Small intestine (tissue), 7 donors: ENCODE results near the gene ADAMTS2. TPM values are rescaled to one million over a fixed set of nuclear protein-coding genes. Genes with fewer than 3 reads are reported as not detected.

Source experiments
- DNase-seq, 2 donors: peaks; one replicate each; pipeline versions ENCODE4 v3.0.0 to v3.0.0-alpha.2; 2013
- FAIRE-seq: peaks from 2 replicates; lab custom pipeline; 2012; peaks lifted over from hg19 to GRCh38; lab: Jason Lieb, UNC
- H3K27ac ChIP-seq, 3 donors: one replicate each; pipeline ENCODE4 v1.5.1; 2013; ENCODE audit warnings: low read length in 2 of 3, mild to moderate bottlenecking in 2 of 3, control low read depth in 1 of 3, inconsistent platforms in 1 of 3, low read depth in 1 of 3, moderate library complexity in 1 of 3
- H3K27me3 ChIP-seq, 3 donors: one replicate each; pipeline ENCODE4 v1.6.1; 2013; ENCODE audit warnings: low read length in 3 of 3, inconsistent platforms in 1 of 3; ENCODE audit not compliant: control insufficient read depth in 3 of 3, insufficient read depth in 3 of 3
- H3K36me3 ChIP-seq, 3 donors: one replicate each; pipeline ENCODE4 v1.6.1; 2013; ENCODE audit warnings: low read length in 3 of 3, inconsistent platforms in 1 of 3, low read depth in 1 of 3, mild to moderate bottlenecking in 1 of 3, moderate library complexity in 1 of 3; ENCODE audit not compliant: control insufficient read depth in 3 of 3, insufficient read depth in 2 of 3
- H3K4me1 ChIP-seq, 3 donors: one replicate each; pipeline ENCODE4 v1.6.1; 2013; ENCODE audit warnings: low read length in 2 of 3, inconsistent platforms in 1 of 3, low read depth in 1 of 3, mild to moderate bottlenecking in 1 of 3, moderate library complexity in 1 of 3; ENCODE audit not compliant: control insufficient read depth in 3 of 3, insufficient read depth in 2 of 3
- H3K4me3 ChIP-seq, 3 donors: one replicate each; pipeline ENCODE4 v1.5.1; 2013; ENCODE audit warnings: low read length in 3 of 3, control low read depth in 1 of 3, inconsistent platforms in 1 of 3, low read depth in 1 of 3, mild to moderate bottlenecking in 1 of 3, moderate library complexity in 1 of 3
- H3K9me3 ChIP-seq, 2 donors: one replicate each; pipeline ENCODE4 v1.6.1; 2013; ENCODE audit warnings: low read depth in 1 of 2, low read length in 1 of 2; ENCODE audit not compliant: control insufficient read depth in 2 of 2, insufficient read depth in 1 of 2
- WGBS, 3 donors: extraction: QIAGEN DNeasy Blood & Tissue Kit; methylation state at CpG; one replicate each; pipeline ENCODE4 v1.1.7; 2013; 5-methylcytosine and 5-hydroxymethylcytosine counted together
- polyA plus RNA-seq, 4 donors: library from polyadenylated mRNA; stranded (reverse) in 3 of 4; unstranded in 1 of 4; fragments of 200-250 nt in 3 of 4; fragments of 120-200 nt in 1 of 4; gene quantifications; one replicate each; pipeline versions ENCODE4 v1.2.1 to v1.2.3, GENCODE V29; 2013
- donor health status: healthy with polysubstance abuse.
- donor health status: control.
- donor health status: control.
- donor health status: Bipolar disorder and iron deficiency.
- donor health status: healthy.

ADAMTS2 gene
- polyA plus RNA-seq, 4 donors = 0.22 to 6.3 (median 2.4) TPM

- Histone ChIP-seq H3K36me3 (no peaks in the 10 kb centered on the region), H3K27ac (no peak overlapping the region), H3K4me3 (no peak overlapping the region), H3K9me3 (no peaks in the 10 kb centered on the region), H3K4me1 (no peaks in the 10 kb centered on the region), H3K27me3 (no peaks in the 10 kb centered on the region)
- FAIRE-seq = no peak
- WGBS, 3 donors = 83 to 87% (median 83%) methylated on average over 22 of the region's 22 CpGs
- DNase-seq = no peak
These were observed 152.3 kb downstream of the ADAMTS2 start for GRCh38 chr5:179192891-179193470.

GRCh38 chr5:179192185-179192890 is 152.9 kb downstream of the ADAMTS2 start:
- Histone ChIP-seq H3K4me1 (no peaks in the 10 kb centered on the region), H3K36me3 (no peaks in the 10 kb centered on the region), H3K27me3 (no peaks in the 10 kb centered on the region), H3K27ac (no peak overlapping the region), H3K9me3 (no peaks in the 10 kb centered on the region), H3K4me3 (no peak overlapping the region)
- 58 to 66% (median 63%) methylated on average over 20 of the region's 20 CpGs for WGBS, 3 donors
- DNase-seq (no peak), FAIRE-seq (no peak)

GRCh38 chr5:179191506-179192184 is 153.6 kb downstream of the ADAMTS2 start:
- Histone ChIP-seq H3K9me3 (no peaks in the 10 kb centered on the region), H3K4me1 (no peaks in the 10 kb centered on the region), H3K36me3 (no peaks in the 10 kb centered on the region), H3K27me3 (no peaks in the 10 kb centered on the region), H3K27ac (no peak overlapping the region), H3K4me3 (no peak overlapping the region)
- no peak for DNase-seq
- 71 to 79% (median 79%) methylated on average over 14 of the region's 14 CpGs for WGBS, 3 donors
- no peak for FAIRE-seq

- 63 to 71% (median 67%) methylated on average over 24 to 26 of the region's 26 CpGs for WGBS, 3 donors
- Histone ChIP-seq H3K36me3 (no peaks in the 10 kb centered on the region), H3K4me3 (no peak overlapping the region), H3K27me3 (no peaks in the 10 kb centered on the region), H3K27ac (no peak overlapping the region), H3K4me1 (no peaks in the 10 kb centered on the region), H3K9me3 (no peaks in the 10 kb centered on the region)
- no peak for FAIRE-seq
- no peak for DNase-seq
These were observed 154.3 kb downstream of the ADAMTS2 start for GRCh38 chr5:179190851-179191505.

GRCh38 chr5:179188636-179189035 is 156.6 kb downstream of the ADAMTS2 start:
- Histone ChIP-seq H3K27me3 (no peaks in the 10 kb centered on the region), H3K27ac (no peak overlapping the region), H3K4me1 (no peaks in the 10 kb centered on the region), H3K9me3 (no peaks in the 10 kb centered on the region), H3K36me3 (no peaks in the 10 kb centered on the region), H3K4me3 (no peak overlapping the region)
- no peak for DNase-seq
- no peak for FAIRE-seq
- WGBS, 3 donors = 66 to 82% (median 82%) methylated on average over 9 of the region's 9 CpGs

- 67 to 78% (median 69%) methylated on average over 13 of the region's 13 CpGs for WGBS, 3 donors
- no peak for DNase-seq
- Histone ChIP-seq H3K27ac (no peak overlapping the region), H3K27me3 (no peaks in the 10 kb centered on the region), H3K4me3 (no peak overlapping the region), H3K9me3 (no peaks in the 10 kb centered on the region), H3K4me1 (no peaks in the 10 kb centered on the region), H3K36me3 (no peaks in the 10 kb centered on the region)
- no peak for FAIRE-seq
These were observed 157.3 kb downstream of the ADAMTS2 start for GRCh38 chr5:179187681-179188575.

- FAIRE-seq (no peak), DNase-seq (no peak)
These were observed 158.0 kb downstream of the ADAMTS2 start for GRCh38 chr5:179187229-179187678.

More at GRCh38 chr5:179187229-179187678, 158.0 kb downstream of the ADAMTS2 start:
- H3K27me3 ChIP-seq = no peaks in the 10 kb centered on the region
- H3K27ac ChIP-seq = no peak overlapping the region
- no peaks in the 10 kb centered on the region for H3K36me3 ChIP-seq
- H3K4me3 ChIP-seq = no peak overlapping the region
- 62 to 71% (median 64%) methylated on average over 9 of the region's 9 CpGs for WGBS, 3 donors
- H3K9me3 ChIP-seq = no peaks in the 10 kb centered on the region
- H3K4me1 ChIP-seq = no peaks in the 10 kb centered on the region
